ENCODE results near the gene LRRC51.

LRRC51 gene

DNA sequence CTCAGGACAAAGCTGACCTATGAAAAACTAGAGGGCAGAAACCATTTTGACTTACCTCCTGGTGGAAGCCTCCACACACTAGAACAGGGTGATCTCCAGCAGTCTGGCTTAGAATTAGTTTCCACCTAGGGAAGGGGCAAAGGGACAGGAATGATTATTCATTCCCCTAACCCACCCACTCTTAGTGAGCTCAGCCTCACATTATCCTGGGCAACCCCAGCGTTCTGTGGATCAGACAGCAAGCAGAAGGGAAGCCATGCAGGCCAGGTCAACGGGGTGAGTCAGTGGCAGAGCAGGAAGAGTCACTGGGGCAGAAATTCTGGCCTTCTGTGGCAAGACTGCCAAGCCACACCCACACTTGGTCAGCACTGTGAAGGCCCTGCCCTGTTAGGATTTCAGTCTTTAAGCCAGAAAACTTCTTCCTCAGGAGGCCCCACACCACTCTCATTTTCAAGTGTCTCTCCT is 10.8 kb upstream of the LRRC51 start:
- no peak for DNase-seq (ENCODE audit: low read depth in 2 of 2)

DNA sequence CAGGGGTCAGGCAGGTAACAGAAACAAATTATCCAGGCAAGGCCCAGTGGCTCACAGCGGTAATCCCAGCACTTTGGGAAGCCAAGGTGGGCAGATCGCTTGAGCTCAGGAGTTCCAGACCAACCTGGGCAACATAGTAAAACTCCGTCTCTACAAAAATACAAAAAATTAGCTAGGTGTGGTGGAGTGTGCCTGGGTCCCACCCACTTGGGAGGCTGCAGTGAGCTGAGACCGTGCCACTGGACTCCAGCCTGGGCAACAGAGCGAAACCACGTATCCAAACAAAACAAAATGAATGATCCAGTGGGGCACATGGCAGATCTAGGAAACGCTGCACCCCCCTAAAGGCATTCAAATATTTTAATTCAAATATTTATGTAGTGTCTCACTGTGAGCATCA is 10.2 kb upstream of the LRRC51 start:
- DNase-seq (ENCODE audit: low read depth in 2 of 2): no peak

- DNase-seq (ENCODE audit: low read depth in 2 of 2): no peak
Observed at GRCh38 chr11:72072348-72072747, 8.3 kb upstream of the LRRC51 start.

DNA sequence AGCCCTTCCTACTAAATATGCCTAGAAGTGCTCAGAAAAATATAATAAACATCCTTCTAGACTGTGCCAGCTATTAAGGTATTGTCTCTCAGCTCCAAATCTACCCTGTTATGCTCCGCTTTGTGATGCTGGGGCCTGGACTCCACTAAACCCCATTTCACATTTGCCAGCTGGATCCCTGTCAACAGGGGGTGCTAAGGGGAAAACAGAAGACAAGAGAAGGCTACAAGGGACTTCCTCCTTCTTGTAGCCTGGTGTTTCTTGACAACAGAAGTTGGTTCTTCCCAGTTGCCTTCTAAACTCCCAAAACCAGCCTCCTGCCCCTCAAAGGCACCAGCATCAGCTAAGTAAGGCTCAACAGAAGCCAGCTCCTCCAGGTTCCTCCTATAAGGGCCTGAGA is 5.5 kb upstream of the LRRC51 start:
- no peak for DNase-seq (ENCODE audit: low read depth in 2 of 2)

GRCh38 chr11:72075756-72076155 is 4.9 kb upstream of the LRRC51 start:
- no peak for DNase-seq (ENCODE audit: low read depth in 2 of 2)

DNA sequence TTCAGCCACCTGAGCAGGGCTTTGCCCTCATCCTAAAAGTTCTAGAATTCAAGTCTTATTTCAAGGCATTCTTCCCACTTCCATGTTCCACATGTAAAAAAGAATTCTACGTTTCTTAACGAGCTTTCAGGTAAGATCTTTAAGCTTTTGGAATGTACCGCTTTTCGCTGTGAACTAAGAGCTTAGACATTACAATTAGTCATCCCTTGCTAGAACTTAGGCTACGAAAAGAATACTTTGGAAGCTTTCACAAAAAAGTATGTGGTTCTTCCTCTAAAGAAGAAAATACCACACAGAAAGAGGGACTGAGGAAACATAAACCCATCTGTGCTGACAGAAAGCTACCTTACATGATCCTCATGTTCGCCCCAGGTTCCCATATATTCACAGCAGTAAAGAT is 2.2 kb upstream of the LRRC51 start:
- no peak for DNase-seq (ENCODE audit: low read depth in 2 of 2)

- DNase-seq (ENCODE audit: low read depth in 2 of 2): no peak
Observed at GRCh38 chr11:72079819-72080325, 778 bp upstream of the LRRC51 start.

DNA sequence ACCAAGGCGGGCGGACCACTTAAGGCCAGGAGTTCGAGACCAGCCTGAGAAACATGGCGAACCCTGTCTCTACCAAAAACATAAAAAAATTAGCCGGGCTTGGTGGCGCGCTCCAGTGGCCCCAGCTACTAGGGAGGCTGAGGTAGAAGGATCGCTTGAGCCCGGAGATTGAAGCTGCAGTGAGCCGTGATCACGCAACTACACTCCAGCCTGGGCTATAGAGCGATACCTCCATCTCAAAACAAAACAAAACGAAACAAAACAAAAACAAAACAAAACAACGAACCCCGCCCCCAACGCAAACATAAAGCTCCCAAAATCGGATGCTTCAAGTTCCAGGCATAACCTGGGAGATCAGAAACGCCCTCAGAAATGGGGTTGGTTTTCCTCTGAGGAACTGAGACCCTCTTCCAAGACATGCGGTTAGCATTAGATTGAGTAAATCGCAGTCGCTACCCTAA is 564 bp downstream of the LRRC51 start:
- no peak for DNase-seq (ENCODE audit: low read depth in 2 of 2)

DNA sequence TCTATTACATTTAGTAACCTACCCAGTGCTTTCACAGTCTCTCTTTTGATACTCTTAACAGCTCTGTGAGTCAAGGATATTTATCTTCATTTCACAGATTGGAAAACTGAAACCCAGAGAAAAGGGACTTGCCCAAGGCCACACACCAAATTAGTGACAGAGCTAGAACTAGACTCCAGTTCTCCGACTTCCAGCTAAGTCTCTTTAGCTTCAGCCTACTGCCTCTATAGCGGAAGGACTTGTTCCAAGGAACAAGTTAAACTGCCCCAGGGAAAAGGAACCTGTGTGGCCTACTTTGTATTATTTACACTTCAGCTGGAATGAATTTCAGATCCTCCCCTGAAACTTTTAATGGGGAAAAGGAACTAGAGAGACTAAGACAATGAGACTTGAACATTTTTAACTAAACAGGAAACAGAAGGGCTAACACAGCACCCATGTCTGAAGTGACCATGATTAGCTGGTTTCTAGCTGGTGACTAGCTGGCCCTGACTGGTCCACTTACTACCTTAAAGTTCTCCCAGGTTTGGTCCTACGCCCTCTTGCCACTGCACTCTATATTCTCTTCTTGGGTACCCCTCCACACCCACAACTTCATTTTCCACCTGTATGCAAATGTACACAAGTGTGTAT is 1.3 kb downstream of the LRRC51 start:
- no peak for DNase-seq (ENCODE audit: low read depth in 2 of 2)

DNA sequence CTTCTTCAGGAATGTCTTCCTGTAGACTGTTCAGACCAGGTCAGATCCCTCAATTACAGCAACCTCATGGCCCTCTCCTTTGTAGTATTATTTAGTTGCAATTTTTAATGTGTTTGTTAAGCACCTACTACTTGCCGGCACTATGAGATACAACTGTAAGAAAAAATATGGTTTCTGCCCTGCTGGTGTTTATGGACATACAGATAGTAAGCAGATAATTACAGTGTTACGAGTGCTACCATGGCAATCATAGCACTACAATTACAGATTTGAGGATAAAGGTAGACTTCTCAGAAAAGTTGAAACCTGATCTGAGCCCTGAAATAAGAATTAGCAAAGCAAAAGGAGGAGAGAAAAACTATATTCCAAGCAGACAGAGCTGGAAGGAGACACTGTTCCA is 2.8 kb downstream of the LRRC51 start:
- no peak for DNase-seq (ENCODE audit: low read depth in 2 of 2)

- no peak for DNase-seq (ENCODE audit: low read depth in 2 of 2)
Observed at GRCh38 chr11:72084076-72084475, 3.4 kb downstream of the LRRC51 start.

DNA sequence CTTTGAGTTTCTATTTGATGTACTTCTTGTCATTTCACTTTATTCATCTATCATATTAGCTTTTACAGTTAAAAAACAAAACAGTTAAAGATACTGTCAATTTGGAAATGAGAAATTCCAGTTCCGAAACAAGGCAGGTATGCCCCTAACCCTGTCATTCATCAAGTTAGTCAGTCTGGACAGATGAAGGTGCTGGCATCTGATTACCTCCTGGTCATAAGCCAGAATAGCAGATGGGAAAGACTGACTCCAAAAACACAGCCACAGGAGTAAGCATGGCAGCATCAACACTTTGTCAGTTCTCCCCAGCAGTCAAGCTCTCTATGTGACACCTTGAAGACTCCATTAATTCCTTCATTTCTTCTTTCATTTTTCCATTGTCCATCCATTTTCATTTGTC is 4.3 kb downstream of the LRRC51 start:
- no peak for DNase-seq (ENCODE audit: low read depth in 2 of 2)

GRCh38 chr11:72085621-72086351 is 5.1 kb downstream of the LRRC51 start:
- DNase-seq (ENCODE audit: low read depth in 2 of 2): no peak

DNA sequence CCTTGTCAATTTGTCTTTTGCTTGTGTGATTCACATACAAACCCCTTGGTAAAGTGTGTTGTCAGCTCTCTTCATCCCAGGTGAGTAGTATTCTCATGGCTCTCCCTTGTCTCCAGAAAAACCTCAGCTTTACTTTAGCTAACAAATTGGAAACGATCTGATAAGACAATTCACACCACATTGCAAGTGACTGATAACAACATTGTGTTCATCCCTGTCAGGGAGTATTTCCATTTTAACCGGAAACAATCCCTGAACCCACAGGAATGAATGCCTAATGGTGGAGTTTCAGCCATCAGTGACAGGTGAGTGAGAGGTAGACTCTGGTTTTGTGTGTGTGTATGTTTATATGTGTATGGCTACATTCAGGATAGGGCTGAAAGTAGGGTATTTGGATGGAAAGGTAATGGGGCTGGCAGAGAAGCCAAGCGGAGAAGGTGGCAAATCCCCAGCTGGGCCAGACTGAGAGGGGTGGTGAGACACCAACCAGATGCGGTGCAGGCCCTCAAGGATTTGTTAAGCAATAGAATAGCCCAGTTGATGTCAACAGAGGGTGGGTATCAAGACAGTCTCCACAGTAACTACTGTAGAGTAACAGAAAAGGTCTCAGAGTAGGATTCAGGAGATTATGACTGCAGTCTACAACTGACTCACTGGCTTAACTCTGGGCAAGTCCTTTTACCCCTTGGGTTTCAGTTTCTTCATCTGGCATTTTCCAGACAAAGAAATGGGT is 7.6 kb downstream of the LRRC51 start:
- no peak for DNase-seq (ENCODE audit: low read depth in 2 of 2)

GRCh38 chr11:72091292-72091691 is 10.6 kb downstream of the LRRC51 start:
- DNase-seq (ENCODE audit: low read depth in 2 of 2): peak; percentile 36 to 49

- no peak for DNase-seq (ENCODE audit: low read depth in 2 of 2)
Observed at GRCh38 chr11:72098741-72099140, 18.1 kb downstream of the LRRC51 start.

DNA sequence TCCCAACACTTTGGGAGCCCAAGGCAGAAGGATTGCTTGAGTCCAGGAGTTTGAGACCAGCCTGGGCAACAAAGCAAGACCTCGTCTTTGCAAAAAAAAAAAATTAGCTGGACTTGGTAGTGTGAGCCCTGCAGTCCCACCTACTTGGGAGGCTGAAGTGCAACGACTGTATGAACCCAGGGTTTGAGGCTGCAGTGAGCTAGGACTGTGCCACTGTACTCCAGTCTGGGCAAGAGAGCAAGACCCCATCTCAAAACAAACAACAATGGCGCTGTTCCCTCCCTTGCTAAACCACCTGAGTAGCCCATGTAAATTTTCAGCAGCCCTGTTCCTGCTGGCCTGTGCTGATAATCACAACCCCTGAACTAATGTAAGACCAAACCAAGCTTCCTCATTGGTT is 19.4 kb downstream of the LRRC51 start:
- no peak for DNase-seq (ENCODE audit: low read depth in 2 of 2)

GRCh38 chr11:72100462-72100861 is 19.8 kb downstream of the LRRC51 start:
- no peak for DNase-seq (ENCODE audit: low read depth in 2 of 2)

- DNase-seq (ENCODE audit: low read depth in 2 of 2): no peak
Observed at GRCh38 chr11:72102162-72102561, 21.5 kb downstream of the LRRC51 start.

- no peak for DNase-seq (ENCODE audit: low read depth in 2 of 2)
Observed at GRCh38 chr11:72102631-72102945, 21.9 kb downstream of the LRRC51 start.

- peak; percentile 98 to 99 for DNase-seq (ENCODE audit: low read depth in 2 of 2)
Observed at GRCh38 chr11:72102946-72103753, 22.5 kb downstream of the LRRC51 start, which contains the start of gene LAMTOR1. Gene LAMTOR1 (minus strand): TSS chr11:72103297. CDS start chr11:72103224, 73 bp downstream.

DNA sequence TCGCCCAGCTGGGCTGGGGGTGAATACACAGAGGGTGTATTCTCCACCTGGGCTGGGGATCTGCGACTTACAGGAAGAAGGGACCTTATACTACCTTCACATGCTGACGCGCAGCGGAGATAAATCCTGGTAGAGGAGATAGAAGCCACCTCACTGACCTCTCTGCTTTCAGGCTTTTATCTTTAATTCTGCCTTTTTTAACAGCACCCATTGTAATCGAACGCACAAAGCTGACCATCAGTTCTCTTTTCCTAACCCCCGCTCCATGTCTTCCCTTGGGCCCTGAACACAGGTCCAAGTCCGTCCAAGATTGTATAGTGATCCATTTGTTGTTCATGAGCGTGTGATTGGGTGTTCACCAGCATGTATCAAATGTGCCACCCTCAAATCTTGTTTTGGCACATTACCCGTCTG is 23.1 kb downstream of the LRRC51 start:
- DNase-seq (ENCODE audit: low read depth in 2 of 2): no peak

All from stimulated activated CD4-positive, alpha-beta T cell treated with anti-CD3 and anti-CD28 coated beads, Interleukin-15, amount 100 ng/mL, for 48 hours (primary cell).